H1 (cell line): ENCODE results near the gene TTC34.
"Not testable (repeated sequence)": the region's sequence is repeated elsewhere in the genome, so short reads cannot be mapped to it uniquely, and the experiment has no call there.

ENCODE experiments used
- BRCA1 ChIP-seq: IDR thresholded peaks from 2 replicates; pipeline ENCODE4 v1.6.1; 2012; ENCODE audit warnings: low read depth, low read length, improper control_type of control experiment
- TF ChIP-seq, protein P1 (sequence below), 3 experiments: IDR thresholded peaks; 1 replicate in 2 of 3; 2 replicates in 1 of 3; pipeline versions ENCODE4 v1.5.1 to v1.6.1; 2011; ENCODE audit warnings: low read length in 3 of 3, mild to moderate bottlenecking in 3 of 3, inconsistent platforms in 2 of 3, low read depth in 1 of 3, moderate library complexity in 1 of 3; ENCODE audit not compliant: insufficient read depth in 1 of 3; ENCODE audit errors: control extremely low read depth in 1 of 3

DNA sequence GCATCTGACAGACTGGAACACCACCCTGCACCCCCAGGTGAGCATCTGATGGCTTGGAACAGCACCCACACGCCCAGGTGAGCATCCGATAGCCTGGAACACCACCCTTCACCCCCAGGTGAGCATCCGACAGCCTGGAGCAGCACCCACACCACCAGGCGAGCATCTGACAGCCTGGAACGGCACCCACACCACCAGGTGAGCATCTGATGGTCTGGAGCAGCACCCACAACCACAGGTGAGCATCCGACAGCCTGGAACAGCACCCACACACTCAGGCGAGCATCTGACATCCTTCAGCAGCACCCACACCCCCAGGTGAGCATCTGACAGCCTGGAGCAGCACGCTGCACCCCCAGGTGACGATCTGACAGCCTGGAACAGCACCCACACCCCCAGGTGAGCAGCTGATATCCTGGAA lies 118.2 kb downstream of the TTC34 start:
- not testable (repeated sequence) for TF ChIP-seq BRCA1
- TF ChIP-seq, protein P1, sequence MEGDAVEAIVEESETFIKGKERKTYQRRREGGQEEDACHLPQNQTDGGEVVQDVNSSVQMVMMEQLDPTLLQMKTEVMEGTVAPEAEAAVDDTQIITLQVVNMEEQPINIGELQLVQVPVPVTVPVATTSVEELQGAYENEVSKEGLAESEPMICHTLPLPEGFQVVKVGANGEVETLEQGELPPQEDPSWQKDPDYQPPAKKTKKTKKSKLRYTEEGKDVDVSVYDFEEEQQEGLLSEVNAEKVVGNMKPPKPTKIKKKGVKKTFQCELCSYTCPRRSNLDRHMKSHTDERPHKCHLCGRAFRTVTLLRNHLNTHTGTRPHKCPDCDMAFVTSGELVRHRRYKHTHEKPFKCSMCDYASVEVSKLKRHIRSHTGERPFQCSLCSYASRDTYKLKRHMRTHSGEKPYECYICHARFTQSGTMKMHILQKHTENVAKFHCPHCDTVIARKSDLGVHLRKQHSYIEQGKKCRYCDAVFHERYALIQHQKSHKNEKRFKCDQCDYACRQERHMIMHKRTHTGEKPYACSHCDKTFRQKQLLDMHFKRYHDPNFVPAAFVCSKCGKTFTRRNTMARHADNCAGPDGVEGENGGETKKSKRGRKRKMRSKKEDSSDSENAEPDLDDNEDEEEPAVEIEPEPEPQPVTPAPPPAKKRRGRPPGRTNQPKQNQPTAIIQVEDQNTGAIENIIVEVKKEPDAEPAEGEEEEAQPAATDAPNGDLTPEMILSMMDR (IDR thresholded peaks at IDR 0.05; ENCODE audit: control extremely low read depth in 1 of 3, insufficient read depth in 1 of 3, low read depth in 1 of 3, low read length in 3 of 3) = not testable (repeated sequence)
